ENCODE data around the gene DNAJC15.

DNA sequence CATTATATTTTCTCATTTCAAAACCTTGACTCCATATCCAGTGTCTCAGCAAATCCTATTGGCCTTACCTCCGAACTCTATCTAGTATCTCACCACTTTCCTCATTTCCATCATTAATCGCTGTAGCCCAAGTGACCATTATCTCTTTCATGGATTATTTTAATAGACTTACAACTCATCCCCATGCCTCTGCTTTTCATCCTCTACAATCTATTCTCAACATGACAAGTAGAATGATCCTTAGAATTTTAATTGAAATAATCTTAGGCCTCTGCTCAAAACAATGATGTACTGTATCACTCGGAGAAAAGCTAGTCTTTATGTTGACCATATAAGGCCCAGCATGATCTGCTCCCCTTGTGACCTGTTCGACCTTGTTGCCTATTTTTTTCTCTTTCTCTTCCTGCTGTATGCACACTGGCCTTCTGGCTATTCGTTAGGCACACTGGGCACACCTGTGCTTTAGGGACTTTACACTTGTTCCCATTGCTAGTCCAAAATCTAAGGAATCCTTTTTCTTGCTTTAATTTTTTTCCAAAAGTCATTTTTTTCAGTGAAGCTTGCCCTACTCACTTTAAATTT is 21.4 kb downstream of the DNAJC15 start:
- TF ChIP-seq, protein P1, sequence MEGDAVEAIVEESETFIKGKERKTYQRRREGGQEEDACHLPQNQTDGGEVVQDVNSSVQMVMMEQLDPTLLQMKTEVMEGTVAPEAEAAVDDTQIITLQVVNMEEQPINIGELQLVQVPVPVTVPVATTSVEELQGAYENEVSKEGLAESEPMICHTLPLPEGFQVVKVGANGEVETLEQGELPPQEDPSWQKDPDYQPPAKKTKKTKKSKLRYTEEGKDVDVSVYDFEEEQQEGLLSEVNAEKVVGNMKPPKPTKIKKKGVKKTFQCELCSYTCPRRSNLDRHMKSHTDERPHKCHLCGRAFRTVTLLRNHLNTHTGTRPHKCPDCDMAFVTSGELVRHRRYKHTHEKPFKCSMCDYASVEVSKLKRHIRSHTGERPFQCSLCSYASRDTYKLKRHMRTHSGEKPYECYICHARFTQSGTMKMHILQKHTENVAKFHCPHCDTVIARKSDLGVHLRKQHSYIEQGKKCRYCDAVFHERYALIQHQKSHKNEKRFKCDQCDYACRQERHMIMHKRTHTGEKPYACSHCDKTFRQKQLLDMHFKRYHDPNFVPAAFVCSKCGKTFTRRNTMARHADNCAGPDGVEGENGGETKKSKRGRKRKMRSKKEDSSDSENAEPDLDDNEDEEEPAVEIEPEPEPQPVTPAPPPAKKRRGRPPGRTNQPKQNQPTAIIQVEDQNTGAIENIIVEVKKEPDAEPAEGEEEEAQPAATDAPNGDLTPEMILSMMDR (IDR thresholded peaks at IDR 0.05), result no peak
- TF ChIP-seq EP300 (IDR thresholded peaks at IDR 0.05; ENCODE audit: low read depth) (no peak), POLR2AphosphoS5 (IDR thresholded peaks at IDR 0.05) (no peak), POLR2A (IDR thresholded peaks at IDR 0.05) (no peak)

Measured in transverse colon (tissue), 4 donors.